ENCODE results near the gene OPRL1.

DNA sequence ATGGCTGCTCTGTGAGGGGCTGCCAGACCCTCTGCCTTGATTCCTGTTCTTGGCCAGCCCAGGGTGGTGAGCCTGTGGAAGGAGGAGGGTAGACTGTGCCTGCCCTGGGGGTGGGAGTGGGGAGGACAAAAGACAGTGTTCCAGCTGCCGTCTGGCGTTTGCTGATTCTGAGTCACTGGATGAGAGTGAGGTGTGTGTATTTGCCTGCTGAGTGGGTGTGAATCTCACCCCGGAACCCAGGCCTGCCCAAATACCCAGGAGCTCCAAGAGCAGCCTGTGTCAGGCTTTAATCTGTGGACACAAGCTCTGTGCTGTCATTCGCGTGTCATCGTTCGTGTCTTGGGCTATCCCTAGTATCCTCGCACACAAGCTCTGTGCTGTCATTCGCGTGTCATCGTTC, 6.9 kb downstream of the OPRL1 start:
- no peak for TF ChIP-seq CTCF (IDR thresholded peaks at IDR 0.05)
- no peak for TF ChIP-seq POLR2AphosphoS5 (IDR thresholded peaks at IDR 0.05)
- no peak for TF ChIP-seq POLR2A (IDR thresholded peaks at IDR 0.05)
